Neural progenitor cell (in vitro differentiated cells): ENCODE results near the gene CNTN1. TPM values are rescaled to one million over a fixed set of nuclear protein-coding genes. Genes with fewer than 3 reads are reported as not detected.

Experiments
- DNase-seq: peaks from one replicate; pipeline ENCODE4 v3.0.0-alpha.2; 2016; ENCODE audit warnings: low spot score
- H2AFZ ChIP-seq: fragments of 200-600 bp; sonication (generic); replicated peaks from 2 replicates; pipeline ENCODE4 v1.6.1; 2016; ENCODE audit warnings: antibody characterized with exemption
- H3F3A ChIP-seq: fragments of 200-600 bp; sonication (generic); 2 replicates; pipeline ENCODE4 v1.6.1; 2016; ENCODE audit warnings: antibody characterized with exemption, low read depth
- H3K27ac ChIP-seq: fragments of 200-600 bp; sonication (generic); 2 replicates; pipeline ENCODE4 v1.5.1; 2016; ENCODE audit warnings: mild to moderate bottlenecking
- H3K27me3 ChIP-seq: fragments of 200-600 bp; sonication (generic); 2 replicates; pipeline ENCODE4 v1.6.1; 2016; ENCODE audit warnings: mild to moderate bottlenecking, moderate library complexity
- H3K36me3 ChIP-seq: fragments of 200-600 bp; sonication (generic); 2 replicates; pipeline ENCODE4 v1.5.1; 2016
- H3K4me1 ChIP-seq: fragments of 200-600 bp; sonication (generic); 2 replicates; pipeline ENCODE4 v1.6.1; 2016; ENCODE audit warnings: mixed run types
- H3K4me2 ChIP-seq: fragments of 200-600 bp; sonication (generic); 2 replicates; pipeline ENCODE4 v1.6.1; 2016
- H3K4me3 ChIP-seq: fragments of 200-600 bp; sonication (generic); 2 replicates; pipeline ENCODE4 v1.5.1; 2016
- H3K79me2 ChIP-seq: fragments of 200-600 bp; sonication (generic); 2 replicates; pipeline ENCODE4 v1.6.1; 2016; ENCODE audit warnings: low read depth
- H3K9ac ChIP-seq: fragments of 200-600 bp; sonication (generic); 2 replicates; pipeline ENCODE4 v1.6.1; 2016
- H3K9me3 ChIP-seq: fragments of 200-600 bp; sonication (generic); 2 replicates; pipeline ENCODE4 v1.5.1; 2016; ENCODE audit warnings: low read depth
- H4K20me1 ChIP-seq: fragments of 200-600 bp; sonication (generic); 2 replicates; pipeline ENCODE4 v1.6.1; 2016; ENCODE audit warnings: low read depth
- H3K27ac Mint-ChIP-seq: 3 replicates; pipeline ENCODE4 v1.8.0; 2021; ENCODE audit warnings: mixed read lengths
- H3K27me3 Mint-ChIP-seq: 2 replicates; pipeline ENCODE4 v1.8.0; 2022; ENCODE audit warnings: low read depth, mild to moderate bottlenecking, inconsistent platforms, moderate library complexity, mixed read lengths; ENCODE audit not compliant: insufficient read depth
- H3K36me3 Mint-ChIP-seq: 3 replicates; pipeline ENCODE4 v1.8.0; 2021; ENCODE audit warnings: mixed read lengths
- H3K4me1 Mint-ChIP-seq: 3 replicates; pipeline ENCODE4 v1.8.0; 2021; ENCODE audit warnings: mixed read lengths
- H3K4me3 Mint-ChIP-seq: 3 replicates; pipeline ENCODE4 v1.8.0; 2021; ENCODE audit warnings: mild to moderate bottlenecking, moderate library complexity, mixed read lengths
- H3K9me3 Mint-ChIP-seq: 3 replicates; pipeline ENCODE4 v1.8.0; 2020; ENCODE audit warnings: mixed read lengths
- CTCF ChIP-seq: fragments of 200-600 bp; sonication (generic); IDR thresholded peaks from 2 replicates; pipeline ENCODE4 v1.5.1; 2017; ENCODE audit warnings: antibody characterized with exemption, mild to moderate bottlenecking
- EZH2 ChIP-seq: fragments of 200-600 bp; sonication (generic); IDR thresholded peaks from 2 replicates; pipeline ENCODE4 v1.6.1; 2017; ENCODE audit warnings: antibody characterized with exemption, mild to moderate bottlenecking, moderate library complexity
- EZH2phosphoT487 ChIP-seq: fragments of 200-600 bp; sonication (generic); IDR thresholded peaks from 2 replicates; pipeline ENCODE4 v1.6.1; 2017; ENCODE audit warnings: antibody characterized with exemption
- total RNA-seq: library from RNA; depleted of rRNA; stranded (reverse); fragments of >200 nt; gene quantifications from 2 replicates; pipeline ENCODE4 v1.2.3, GENCODE V29; 2015; ENCODE audit warnings: low replicate concordance

Gene CNTN1
- total RNA-seq, 1 donor from 2014 or later: 0.17 TPM

- Mint-ChIP-seq H3K27me3 (no peaks in the 10 kb centered on the region), H3K4me3 (no peak overlapping the region), H3K27ac (no peak overlapping the region), H3K36me3 (no peaks in the 10 kb centered on the region), H3K9me3 (no peaks in the 10 kb centered on the region), H3K4me1 (no peaks in the 10 kb centered on the region)
- no peak overlapping the region for H3K9ac ChIP-seq
- H2AFZ ChIP-seq: peak overlapping the region; percentile 5
- H4K20me1 ChIP-seq: no peaks in the 10 kb centered on the region
- H3K27me3 ChIP-seq: no peaks in the 10 kb centered on the region
- no peak overlapping the region for H3K4me3 ChIP-seq
- no peak overlapping the region for H3K4me2 ChIP-seq
- H3K27ac ChIP-seq: no peak overlapping the region
- no peak for DNase-seq
- no peaks in the 10 kb centered on the region for H3K79me2 ChIP-seq
- H3K36me3 ChIP-seq: no peaks in the 10 kb centered on the region
- no peaks in the 10 kb centered on the region for H3K4me1 ChIP-seq
- TF ChIP-seq EZH2 (no peak), CTCF (no peak), EZH2phosphoT487 (no peak)
- no peaks in the 10 kb centered on the region for H3K9me3 ChIP-seq
- no peaks in the 10 kb centered on the region for H3F3A ChIP-seq
These were observed 178.7 kb downstream of the CNTN1 start for GRCh38 chr12:40870981-40871380.

- DNase-seq: no peak
- Histone ChIP-seq H3K79me2 (no peaks in the 10 kb centered on the region), H2AFZ (no peak overlapping the region), H3K4me1 (no peaks in the 10 kb centered on the region), H3F3A (no peaks in the 10 kb centered on the region), H3K9me3 (no peaks in the 10 kb centered on the region), H3K4me3 (no peak overlapping the region), H3K27ac (no peak overlapping the region), H4K20me1 (no peaks in the 10 kb centered on the region), H3K27me3 (no peaks in the 10 kb centered on the region), H3K4me2 (no peak overlapping the region), H3K9ac (no peak overlapping the region), H3K36me3 (no peaks in the 10 kb centered on the region)
- Mint-ChIP-seq H3K27ac (no peak overlapping the region), H3K36me3 (no peaks in the 10 kb centered on the region), H3K27me3 (no peaks in the 10 kb centered on the region), H3K9me3 (no peaks in the 10 kb centered on the region), H3K4me3 (no peak overlapping the region), H3K4me1 (no peaks in the 10 kb centered on the region)
- TF ChIP-seq EZH2phosphoT487 (no peak), CTCF (no peak), EZH2 (no peak)
These were observed 182.6 kb downstream of the CNTN1 start for GRCh38 chr12:40874868-40875267.

- H2AFZ ChIP-seq: no peak overlapping the region
- H3K27ac ChIP-seq: no peak overlapping the region
- no peaks in the 10 kb centered on the region for H3K4me1 ChIP-seq
- H3K27me3 Mint-ChIP-seq: no peaks in the 10 kb centered on the region
- no peaks in the 10 kb centered on the region for H3K27me3 ChIP-seq
- TF ChIP-seq EZH2phosphoT487 (no peak), CTCF (no peak), EZH2 (no peak)
- no peak for DNase-seq
- no peaks in the 10 kb centered on the region for H3K36me3 ChIP-seq
- H3K27ac Mint-ChIP-seq: no peak overlapping the region
- no peaks in the 10 kb centered on the region for H3K79me2 ChIP-seq
- H3K36me3 Mint-ChIP-seq: no peaks in the 10 kb centered on the region
- H3K4me1 Mint-ChIP-seq: no peaks in the 10 kb centered on the region
- H3K9ac ChIP-seq: no peak overlapping the region
- H3K4me2 ChIP-seq: no peak overlapping the region
- H3K4me3 Mint-ChIP-seq: no peak overlapping the region
- no peaks in the 10 kb centered on the region for H3K9me3 ChIP-seq
- no peak overlapping the region for H3K4me3 ChIP-seq
- H3F3A ChIP-seq: no peaks in the 10 kb centered on the region
- no peaks in the 10 kb centered on the region for H3K9me3 Mint-ChIP-seq
- no peaks in the 10 kb centered on the region for H4K20me1 ChIP-seq
These were observed 197.1 kb downstream of the CNTN1 start for GRCh38 chr12:40889329-40889728.

- Mint-ChIP-seq H3K9me3 (no peaks in the 10 kb centered on the region), H3K4me1 (no peaks in the 10 kb centered on the region), H3K27ac (no peak overlapping the region), H3K36me3 (no peaks in the 10 kb centered on the region), H3K27me3 (no peaks in the 10 kb centered on the region), H3K4me3 (no peak overlapping the region)
- Histone ChIP-seq H2AFZ (no peak overlapping the region), H4K20me1 (no peaks in the 10 kb centered on the region), H3K4me3 (no peak overlapping the region), H3K36me3 (no peaks in the 10 kb centered on the region), H3K27ac (no peak overlapping the region), H3K4me2 (no peak overlapping the region), H3K4me1 (no peaks in the 10 kb centered on the region), H3K9me3 (no peaks in the 10 kb centered on the region), H3K79me2 (no peaks in the 10 kb centered on the region), H3F3A (no peaks in the 10 kb centered on the region), H3K9ac (no peak overlapping the region), H3K27me3 (no peaks in the 10 kb centered on the region)
- no peak for DNase-seq
- TF ChIP-seq EZH2: no peak
- no peak for TF ChIP-seq EZH2phosphoT487
- TF ChIP-seq CTCF: no peak
These were observed 200.3 kb downstream of the CNTN1 start for GRCh38 chr12:40892528-40892927.
